GM12874 (cell line): ENCODE results near the gene C6orf132.

Experiments used
- TF ChIP-seq, protein P1 (sequence below): IDR thresholded peaks from 2 replicates; pipeline ENCODE4 v1.5.1; 2011; ENCODE audit warnings: low read depth, mild to moderate bottlenecking, control low read depth, low read length, moderate library complexity; ENCODE audit not compliant: insufficient read depth

The C6orf132 gene

DNA sequence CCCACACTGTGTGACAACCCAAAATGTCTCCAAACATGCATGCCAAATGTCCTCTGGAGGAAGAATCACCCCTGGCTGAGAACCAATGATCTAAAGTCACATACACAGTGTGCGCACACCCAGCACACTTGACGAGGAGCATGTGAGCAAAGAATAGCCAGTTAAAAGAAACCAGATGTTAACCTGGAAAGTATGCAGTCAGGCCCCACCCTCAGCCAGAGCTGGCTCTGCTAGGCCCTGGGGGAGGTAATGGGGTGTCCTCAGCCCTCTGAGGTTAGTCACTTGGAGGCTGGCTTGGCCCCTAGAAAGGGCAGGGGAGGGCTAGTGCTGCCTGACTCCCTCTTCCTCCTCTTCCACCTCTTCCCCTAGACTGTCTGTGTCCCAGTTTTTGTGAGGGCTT lies 15.6 kb upstream of the C6orf132 start:
- TF ChIP-seq, protein P1, sequence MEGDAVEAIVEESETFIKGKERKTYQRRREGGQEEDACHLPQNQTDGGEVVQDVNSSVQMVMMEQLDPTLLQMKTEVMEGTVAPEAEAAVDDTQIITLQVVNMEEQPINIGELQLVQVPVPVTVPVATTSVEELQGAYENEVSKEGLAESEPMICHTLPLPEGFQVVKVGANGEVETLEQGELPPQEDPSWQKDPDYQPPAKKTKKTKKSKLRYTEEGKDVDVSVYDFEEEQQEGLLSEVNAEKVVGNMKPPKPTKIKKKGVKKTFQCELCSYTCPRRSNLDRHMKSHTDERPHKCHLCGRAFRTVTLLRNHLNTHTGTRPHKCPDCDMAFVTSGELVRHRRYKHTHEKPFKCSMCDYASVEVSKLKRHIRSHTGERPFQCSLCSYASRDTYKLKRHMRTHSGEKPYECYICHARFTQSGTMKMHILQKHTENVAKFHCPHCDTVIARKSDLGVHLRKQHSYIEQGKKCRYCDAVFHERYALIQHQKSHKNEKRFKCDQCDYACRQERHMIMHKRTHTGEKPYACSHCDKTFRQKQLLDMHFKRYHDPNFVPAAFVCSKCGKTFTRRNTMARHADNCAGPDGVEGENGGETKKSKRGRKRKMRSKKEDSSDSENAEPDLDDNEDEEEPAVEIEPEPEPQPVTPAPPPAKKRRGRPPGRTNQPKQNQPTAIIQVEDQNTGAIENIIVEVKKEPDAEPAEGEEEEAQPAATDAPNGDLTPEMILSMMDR = no peak

DNA sequence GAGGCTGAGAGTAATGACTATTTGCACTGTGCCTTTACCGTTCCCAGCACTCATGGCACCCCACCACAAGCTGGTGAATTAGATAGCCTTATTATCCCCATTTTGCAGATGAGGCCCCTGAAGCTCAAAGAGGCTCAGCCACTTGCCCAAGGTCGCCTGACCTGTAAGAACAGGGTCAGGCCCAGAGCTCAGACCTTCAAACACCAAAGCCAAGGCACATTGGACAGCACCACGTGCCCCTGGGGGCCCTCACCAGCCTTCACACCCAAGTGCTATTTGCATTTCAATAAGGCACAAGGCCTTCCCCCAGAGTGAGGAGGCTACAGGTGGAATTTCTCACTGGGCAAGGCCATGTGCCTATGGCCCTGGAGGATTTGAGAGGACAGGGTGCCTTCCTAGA lies 14.2 kb upstream of the C6orf132 start:
- TF ChIP-seq, protein P1 = no peak

DNA sequence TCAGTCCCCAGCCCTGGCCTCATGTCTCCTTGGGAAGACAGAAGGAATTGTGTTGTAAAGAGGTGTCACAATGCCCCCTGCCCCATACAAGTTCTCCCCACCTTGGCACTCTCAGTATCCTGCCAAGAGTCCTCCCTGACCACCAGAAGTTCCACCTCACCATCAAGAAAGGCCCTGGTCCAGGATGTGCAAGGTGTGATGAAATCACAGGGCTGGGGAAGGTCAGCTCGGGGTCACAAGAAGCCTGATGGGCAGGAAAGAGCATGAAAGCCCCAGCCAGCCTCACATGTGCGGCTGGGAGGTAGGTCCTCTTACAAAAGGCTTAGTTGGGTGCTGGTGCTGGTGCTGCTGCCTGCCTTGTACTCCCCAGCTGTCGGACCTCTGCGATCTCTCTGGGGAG lies 12.9 kb upstream of the C6orf132 start:
- TF ChIP-seq, protein P1 = no peak

DNA sequence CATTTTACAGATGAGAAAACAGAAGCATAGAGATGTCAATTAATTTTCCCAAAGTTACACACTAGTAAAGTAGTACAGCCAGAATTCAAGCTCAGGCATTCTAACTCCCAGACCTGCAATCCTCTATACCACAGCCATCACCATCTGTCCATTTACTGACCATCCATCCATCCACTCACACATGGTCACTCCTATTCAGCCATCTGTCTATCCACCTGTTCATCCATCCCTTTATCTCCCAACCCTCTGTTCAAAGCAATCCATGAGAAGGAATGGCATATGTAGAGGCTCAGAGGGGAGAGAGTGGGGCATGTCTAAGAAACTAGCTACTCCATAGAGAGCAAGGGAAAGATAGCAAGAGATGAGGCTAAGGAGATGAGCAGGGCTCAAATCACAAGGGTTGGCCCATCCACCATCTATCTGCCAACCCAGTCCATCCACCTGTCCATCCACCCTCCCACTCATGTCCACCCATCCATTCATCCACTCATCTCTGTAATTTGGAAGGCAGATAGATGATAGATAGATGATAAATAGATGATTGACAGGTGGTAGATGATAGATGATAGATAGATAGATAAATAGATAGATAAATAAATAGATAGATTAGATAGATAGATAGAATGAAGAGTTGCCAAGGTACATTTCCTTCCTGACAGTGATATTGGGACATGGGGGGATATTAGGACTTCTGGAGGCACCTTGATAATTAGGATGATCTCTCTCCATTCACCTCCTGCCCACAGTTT lies 12.2 kb upstream of the C6orf132 start:
- TF ChIP-seq, protein P1 = no peak

DNA sequence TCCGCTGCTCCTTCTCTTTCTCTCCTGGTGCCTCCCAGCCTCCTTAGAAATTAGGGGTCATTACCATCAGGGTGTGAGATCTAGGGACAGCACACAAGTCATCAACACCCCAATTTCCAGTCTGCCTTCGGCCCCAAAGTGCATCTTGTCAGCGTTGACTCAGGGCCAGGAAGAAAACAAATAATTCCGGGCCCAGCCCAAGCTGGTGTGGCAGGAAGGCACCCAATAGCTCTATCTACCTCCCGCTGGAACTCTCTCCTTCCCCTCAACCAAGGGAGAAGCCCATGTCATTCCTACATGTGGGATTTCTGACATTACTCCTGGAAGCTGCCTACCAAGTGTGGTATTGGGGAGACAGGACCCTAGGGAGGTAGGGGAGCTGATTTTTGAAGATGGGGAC lies 11.5 kb upstream of the C6orf132 start:
- TF ChIP-seq, protein P1 = no peak

DNA sequence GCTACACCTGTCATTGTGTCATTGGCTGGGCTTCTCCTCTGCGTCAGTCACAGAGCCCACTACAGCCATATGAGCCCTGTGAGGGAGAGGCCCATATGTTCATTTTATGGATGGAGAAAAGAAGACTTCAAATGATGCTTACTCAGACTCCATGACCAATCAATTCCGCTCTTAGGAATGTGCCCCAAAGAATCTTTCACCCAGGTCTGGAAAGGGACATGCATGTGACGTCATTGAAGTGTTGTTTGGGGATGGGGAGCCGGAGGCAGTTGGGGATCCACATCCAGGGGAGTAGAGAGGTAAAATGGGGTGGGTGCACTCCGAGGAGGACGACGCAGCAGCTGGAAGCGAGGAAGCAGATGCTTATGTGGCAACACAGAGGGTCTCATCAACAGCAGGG lies 9.6 kb upstream of the C6orf132 start:
- TF ChIP-seq, protein P1 = no peak

DNA sequence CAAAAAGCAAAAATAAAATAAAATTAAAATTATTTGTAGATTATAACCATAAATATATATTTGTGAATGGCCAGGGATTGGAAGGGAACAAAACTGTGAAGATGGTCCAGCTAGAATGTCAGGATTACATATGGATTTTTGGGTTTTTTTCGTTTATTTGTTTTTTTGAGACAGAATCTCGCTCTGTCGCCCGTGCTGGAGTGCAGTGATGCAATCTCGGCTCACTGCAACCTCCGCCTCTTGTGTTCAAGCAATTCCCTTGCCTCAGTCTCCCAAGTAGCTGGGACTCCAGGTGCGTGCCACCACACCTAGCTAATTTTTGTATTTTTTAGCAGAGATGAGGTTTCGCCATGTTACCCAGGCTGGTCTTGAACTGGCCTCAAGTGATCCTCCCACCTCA lies 7.8 kb upstream of the C6orf132 start:
- TF ChIP-seq, protein P1 = no peak
